Fibroblast of lung (primary cell): ENCODE measurements around the gene LYRM2.

ENCODE experiments used
- CTCF ChIP-seq, 2 donors: IDR thresholded peaks in 1 of 2; conservative IDR thresholded peaks in 1 of 2; 1 replicate in 1 of 2; 2 replicates in 1 of 2; pipeline ENCODE4 v1.5.1; 2011 to 2012; ENCODE audit warnings: low read length in 2 of 2, control low read depth in 1 of 2, inconsistent platforms in 1 of 2, low read depth in 1 of 2, mild to moderate bottlenecking in 1 of 2
- EZH2 ChIP-seq: IDR thresholded peaks from 2 replicates; pipeline ENCODE4 v1.5.1; 2012; ENCODE audit warnings: low read length, control low read depth, mild to moderate bottlenecking; ENCODE audit errors: missing control alignments

- TF ChIP-seq CTCF (conservative IDR thresholded peaks at IDR 0.05 in 1 of 2, IDR thresholded peaks at IDR 0.05 in 1 of 2; ENCODE audit: low read depth in 1 of 2, low read length in 2 of 2) (no peak), EZH2 (no peak)
These were observed 23.0 kb upstream of the LYRM2 start for GRCh38 chr6:89661559-89661958.
